Stimulated activated naive CD8-positive, alpha-beta T cell treated with anti-CD3 and anti-CD28 coated beads, Interleukin-15, Interleukin-2, amounts not matched to agents 100 ng/mL and 50 ng/mL, for 24 hours (primary cell): Measurements from ENCODE around the gene MYO7A.

Experiments
- H3K27ac Mint-ChIP-seq: one replicate; pipeline ENCODE4 v1.8.0; 2021; ENCODE audit warnings: mild to moderate bottlenecking, mixed read lengths
- H3K27me3 Mint-ChIP-seq: one replicate; pipeline ENCODE4 v1.8.0; 2021; ENCODE audit warnings: mixed read lengths
- H3K36me3 Mint-ChIP-seq: one replicate; pipeline ENCODE4 v1.8.0; 2021; ENCODE audit warnings: low read depth, mixed read lengths
- H3K4me1 Mint-ChIP-seq: one replicate; pipeline ENCODE4 v1.8.0; 2021; ENCODE audit warnings: low read depth, mixed read lengths
- H3K4me3 Mint-ChIP-seq: one replicate; pipeline ENCODE4 v1.8.0; 2021; ENCODE audit warnings: mild to moderate bottlenecking, mixed read lengths
- H3K9me3 Mint-ChIP-seq: one replicate; pipeline ENCODE4 v1.8.0; 2021; ENCODE audit warnings: mixed read lengths

Gene MYO7A

DNA sequence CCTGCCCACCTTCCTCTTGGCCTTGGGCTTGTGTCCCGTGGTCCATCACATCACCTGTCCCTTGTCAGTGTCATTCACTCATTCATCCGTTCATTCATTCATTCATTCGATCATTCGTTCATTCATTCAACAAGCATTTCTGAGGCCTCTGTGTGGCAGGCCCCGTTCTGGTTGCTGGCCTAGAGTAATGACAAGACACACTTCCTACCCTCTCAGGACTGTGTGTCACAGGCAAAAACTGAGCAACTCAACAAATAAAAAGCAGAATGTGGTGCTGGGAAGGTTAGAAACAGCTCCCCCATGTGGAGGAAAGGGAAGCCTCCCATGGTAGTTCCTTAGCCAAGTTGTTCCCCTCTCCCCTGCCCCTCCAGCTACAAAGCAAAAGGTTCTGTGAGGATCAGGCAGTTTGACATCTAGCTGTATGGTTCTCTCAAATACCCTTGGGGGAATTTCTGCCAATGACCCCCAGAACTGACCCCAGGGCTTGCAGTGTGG lies 27.0 kb upstream of the MYO7A start:
- Mint-ChIP-seq H3K36me3 (no peaks in the 10 kb centered on the region), H3K27ac (no peak overlapping the region), H3K27me3 (no peaks in the 10 kb centered on the region), H3K4me3 (no peak overlapping the region), H3K4me1 (no peaks in the 10 kb centered on the region), H3K9me3 (no peaks in the 10 kb centered on the region)

DNA sequence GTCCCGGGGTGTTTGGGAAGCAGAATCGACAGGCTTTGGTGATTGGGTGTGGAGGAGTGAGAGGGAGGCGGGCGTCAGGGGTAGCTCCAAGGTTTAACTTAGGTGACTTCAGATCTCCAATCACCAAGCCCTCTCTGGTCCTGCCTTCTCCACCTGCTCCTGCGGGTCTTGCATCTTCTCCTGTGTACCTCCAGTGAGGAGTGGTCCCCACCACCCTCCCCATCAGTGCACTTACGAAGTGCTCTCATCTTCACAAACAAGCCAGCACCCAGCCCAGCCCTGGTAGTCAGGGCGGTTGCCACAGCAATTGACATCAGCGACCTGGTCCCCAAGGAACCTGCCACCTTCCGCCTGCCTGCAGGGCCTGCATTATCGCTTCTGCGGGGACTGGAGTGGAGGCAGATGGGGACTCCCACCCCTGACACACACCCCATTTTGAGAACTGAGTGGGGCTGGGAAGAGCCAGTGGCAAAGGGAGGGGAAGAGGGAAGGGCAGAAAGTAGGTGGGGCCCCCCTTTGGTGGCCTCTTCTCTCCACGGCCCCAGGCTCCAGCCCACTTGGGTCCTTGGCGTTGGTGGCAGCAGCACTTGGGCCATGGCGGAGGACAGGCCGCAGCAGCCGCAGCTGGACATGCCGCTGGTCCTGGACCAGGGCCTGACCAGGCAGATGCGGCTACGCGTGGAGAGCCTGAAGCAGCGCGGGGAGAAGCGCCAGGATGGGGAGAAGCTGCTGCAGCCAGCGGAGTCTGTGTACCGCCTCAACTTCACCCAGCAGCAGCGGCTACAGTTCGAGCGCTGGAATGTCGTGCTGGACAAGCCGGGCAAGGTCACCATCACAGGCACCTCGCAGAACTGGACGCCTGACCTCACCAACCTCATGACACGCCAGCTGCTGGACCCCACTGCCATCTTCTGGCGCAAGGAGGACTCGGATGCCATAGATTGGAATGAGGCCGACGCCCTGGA lies 25.5 kb upstream of the MYO7A start, which contains the start of gene OMP:
Gene OMP, plus strand, starts transcription at position 595 of the 965 bp plus-strand sequence. Its CDS starts 0 bp downstream, at position 595.
- Mint-ChIP-seq H3K27ac (no peak within 1 kb of the TSS), H3K4me1 (no peaks in the 10 kb centered on the region), H3K27me3 (no peaks in the 10 kb centered on the region), H3K4me3 (no peak within 1 kb of the TSS), H3K36me3 (no peaks in the 10 kb centered on the region), H3K9me3 (no peaks in the 10 kb centered on the region)

DNA sequence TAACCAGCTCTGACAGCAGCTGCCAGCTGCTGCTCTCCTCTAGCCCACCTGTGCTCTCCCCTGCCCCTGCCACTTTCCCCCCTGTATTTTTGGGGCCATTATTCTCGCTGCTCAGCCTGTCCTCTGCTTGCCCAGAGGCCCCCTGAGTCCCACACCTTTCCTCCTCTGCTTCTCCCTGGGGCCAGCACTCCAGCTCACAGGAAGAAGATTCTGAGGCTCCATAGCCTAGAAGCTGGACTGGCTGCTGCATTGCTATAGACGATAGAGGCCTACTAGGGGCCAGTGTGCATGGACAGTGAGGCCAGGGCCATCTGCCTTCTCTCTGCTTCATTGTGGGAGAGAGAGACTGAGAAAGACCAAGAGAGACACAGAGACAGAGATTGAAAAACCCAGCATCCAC lies 24.7 kb upstream of the MYO7A start:
- Mint-ChIP-seq H3K4me1 (no peaks in the 10 kb centered on the region), H3K27me3 (no peaks in the 10 kb centered on the region), H3K27ac (no peak overlapping the region), H3K4me3 (no peak overlapping the region), H3K9me3 (no peaks in the 10 kb centered on the region), H3K36me3 (no peaks in the 10 kb centered on the region)

DNA sequence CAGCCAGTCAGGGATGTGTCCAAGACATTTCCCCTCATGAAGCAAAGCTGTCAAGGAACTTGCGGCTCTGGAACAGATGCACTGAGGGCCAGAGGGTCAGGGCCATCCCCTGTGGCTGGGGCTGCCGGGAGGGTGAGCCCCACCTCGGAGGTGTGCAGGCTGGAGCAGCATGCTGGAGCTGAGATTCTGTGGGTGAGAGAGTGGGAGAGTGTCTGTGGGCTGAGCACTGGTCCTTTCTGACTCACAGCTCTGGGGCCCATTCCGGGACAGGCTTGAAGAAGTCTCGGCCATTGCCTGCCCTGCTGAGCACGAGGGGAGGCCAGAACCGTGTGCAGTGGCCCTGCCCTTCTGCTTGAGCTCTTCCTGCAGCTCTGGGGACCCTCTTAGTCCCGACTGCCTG lies 23.3 kb upstream of the MYO7A start:
- no peak overlapping the region for H3K27ac Mint-ChIP-seq
- H3K4me1 Mint-ChIP-seq, result no peaks in the 10 kb centered on the region
- H3K36me3 Mint-ChIP-seq, result no peaks in the 10 kb centered on the region

DNA sequence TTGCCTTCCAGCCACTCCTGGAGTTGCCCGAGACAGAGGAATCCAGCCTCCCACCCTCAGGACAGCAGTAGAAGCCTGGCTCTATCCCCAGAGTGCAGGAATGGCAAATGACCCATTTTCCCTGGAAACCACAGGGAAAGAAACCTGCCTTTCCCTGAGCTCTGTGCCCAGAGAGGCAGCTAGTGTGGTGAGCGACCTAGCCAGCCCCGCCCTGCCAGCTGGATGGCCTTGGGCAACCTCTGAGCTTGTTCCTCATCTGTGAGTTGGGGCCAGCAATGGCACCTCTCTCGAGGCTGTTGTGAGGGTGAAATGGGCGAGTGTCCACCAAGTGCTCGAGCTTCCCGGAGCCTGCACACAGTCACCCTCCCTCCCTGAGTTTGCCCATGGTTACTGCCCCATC lies 21.7 kb upstream of the MYO7A start:
- no peaks in the 10 kb centered on the region for H3K9me3 Mint-ChIP-seq
- no peak overlapping the region for H3K4me3 Mint-ChIP-seq
- H3K4me1 Mint-ChIP-seq, result no peaks in the 10 kb centered on the region
- no peaks in the 10 kb centered on the region for H3K27me3 Mint-ChIP-seq
- H3K36me3 Mint-ChIP-seq, result no peaks in the 10 kb centered on the region
- no peak overlapping the region for H3K27ac Mint-ChIP-seq

More for the DNA sequence above, 23.3 kb upstream of the MYO7A start:
- no peaks in the 10 kb centered on the region for H3K9me3 Mint-ChIP-seq
- no peak overlapping the region for H3K4me3 Mint-ChIP-seq
- no peaks in the 10 kb centered on the region for H3K27me3 Mint-ChIP-seq

DNA sequence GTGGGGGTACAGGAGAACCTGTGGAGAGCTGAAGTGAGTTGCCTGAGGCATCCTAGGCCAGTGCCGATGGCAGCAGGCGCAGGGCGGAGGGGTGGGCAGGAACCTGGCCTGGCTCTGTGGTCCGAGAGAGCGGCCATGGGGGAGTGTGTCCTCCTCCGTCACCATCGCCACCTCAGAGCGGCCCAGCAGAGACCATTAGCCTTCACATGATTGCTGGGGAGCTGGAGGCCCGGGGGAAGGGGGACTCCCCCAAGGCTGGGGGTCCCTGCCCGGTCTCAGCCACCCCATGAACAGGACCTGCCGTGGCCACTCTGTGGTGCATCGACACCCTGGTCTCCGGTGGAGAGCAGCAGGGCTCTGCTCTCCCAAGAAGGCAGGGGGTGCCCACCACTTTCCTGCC lies 21.3 kb upstream of the MYO7A start:
- H3K4me1 Mint-ChIP-seq, result no peaks in the 10 kb centered on the region
- no peaks in the 10 kb centered on the region for H3K9me3 Mint-ChIP-seq
- no peak overlapping the region for H3K27ac Mint-ChIP-seq
- no peaks in the 10 kb centered on the region for H3K36me3 Mint-ChIP-seq
- H3K27me3 Mint-ChIP-seq, result no peaks in the 10 kb centered on the region
- H3K4me3 Mint-ChIP-seq, result no peak overlapping the region

DNA sequence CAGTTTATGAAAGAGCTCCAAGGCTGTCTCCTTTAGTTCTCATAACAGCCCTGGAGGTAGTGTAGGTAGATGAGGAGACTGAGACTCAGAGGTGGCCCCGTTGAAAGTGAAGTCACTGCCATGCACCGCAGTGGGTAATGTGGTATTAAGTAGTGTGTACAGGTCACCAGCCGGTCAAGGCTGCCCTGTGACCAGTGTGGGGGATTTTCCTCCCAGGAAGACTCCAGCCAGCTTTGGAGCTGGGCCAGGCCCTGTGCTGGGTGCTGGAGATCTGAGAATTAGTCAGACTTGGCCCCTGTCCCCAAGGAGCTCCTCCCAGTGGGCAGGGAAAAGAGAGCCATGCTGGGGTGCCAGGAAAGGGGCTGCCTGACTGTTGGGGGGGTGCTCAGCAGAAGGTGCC lies 20.1 kb upstream of the MYO7A start:
- Mint-ChIP-seq H3K36me3 (no peaks in the 10 kb centered on the region), H3K9me3 (no peaks in the 10 kb centered on the region), H3K4me1 (no peaks in the 10 kb centered on the region), H3K27ac (no peak overlapping the region), H3K27me3 (no peaks in the 10 kb centered on the region), H3K4me3 (no peak overlapping the region)

DNA sequence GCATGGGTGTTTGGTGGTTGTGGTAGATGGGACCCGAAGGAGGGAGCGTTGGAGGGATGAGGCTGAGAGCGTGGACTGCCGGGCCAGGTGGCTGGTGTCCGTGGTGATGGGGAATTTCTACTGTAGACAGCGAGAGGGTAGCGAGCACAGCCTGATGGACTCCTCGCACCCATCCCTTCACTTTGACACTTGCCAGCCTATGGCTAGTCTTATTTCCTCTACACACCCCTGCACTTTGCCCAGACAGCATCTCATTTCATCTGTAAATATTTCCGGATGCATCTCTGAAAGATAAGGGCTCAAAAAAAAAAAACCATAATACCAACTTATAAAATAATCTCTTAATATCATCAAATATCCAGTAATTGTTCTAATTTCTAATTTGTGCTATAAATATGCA lies 19.6 kb upstream of the MYO7A start:
- H3K27me3 Mint-ChIP-seq, result no peaks in the 10 kb centered on the region
- no peaks in the 10 kb centered on the region for H3K9me3 Mint-ChIP-seq
- no peaks in the 10 kb centered on the region for H3K36me3 Mint-ChIP-seq
- H3K27ac Mint-ChIP-seq, result no peak overlapping the region
- H3K4me1 Mint-ChIP-seq, result no peaks in the 10 kb centered on the region
- no peak overlapping the region for H3K4me3 Mint-ChIP-seq

DNA sequence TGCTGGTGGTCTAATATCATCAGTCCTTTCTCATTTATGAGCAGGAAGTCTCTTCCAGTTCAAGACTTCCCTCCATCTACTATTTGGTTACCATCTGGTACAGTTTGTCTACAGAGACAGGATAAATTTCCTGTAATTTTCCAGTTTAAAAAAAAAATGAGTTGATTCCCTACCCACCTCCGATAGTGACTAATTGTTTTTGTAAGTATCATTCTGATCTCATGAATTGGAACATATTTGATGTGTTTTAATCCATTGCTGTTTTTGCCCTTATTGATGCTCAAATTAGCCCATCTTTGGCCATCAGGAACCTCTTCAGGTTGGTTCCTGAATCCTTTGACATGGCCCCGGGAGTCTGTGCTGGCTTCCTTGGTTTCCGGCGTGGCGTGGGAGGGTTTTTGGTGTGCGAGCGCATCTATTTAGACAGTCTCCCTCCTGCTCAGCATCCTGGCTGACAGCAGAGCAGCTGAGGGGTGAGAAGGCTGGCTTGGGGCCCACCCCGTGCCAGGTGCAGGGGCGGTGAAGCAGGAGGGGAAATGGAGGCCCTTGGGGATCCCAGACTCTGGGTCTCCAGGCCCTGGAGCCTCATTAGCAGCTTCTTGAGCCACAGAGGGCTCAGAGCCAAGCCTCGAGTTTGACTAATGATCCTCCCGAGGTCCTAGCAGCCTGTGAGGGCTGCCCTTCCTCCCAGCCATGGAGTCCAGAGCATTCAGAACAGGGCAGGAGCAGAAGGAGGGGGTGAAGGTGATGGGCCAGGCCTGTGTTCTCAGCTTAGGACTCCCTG lies 18.6 kb upstream of the MYO7A start:
- no peaks in the 10 kb centered on the region for H3K9me3 Mint-ChIP-seq
- no peak overlapping the region for H3K4me3 Mint-ChIP-seq
- H3K4me1 Mint-ChIP-seq, result no peaks in the 10 kb centered on the region
- H3K27ac Mint-ChIP-seq, result no peak overlapping the region
- no peaks in the 10 kb centered on the region for H3K36me3 Mint-ChIP-seq
- H3K27me3 Mint-ChIP-seq, result no peaks in the 10 kb centered on the region

DNA sequence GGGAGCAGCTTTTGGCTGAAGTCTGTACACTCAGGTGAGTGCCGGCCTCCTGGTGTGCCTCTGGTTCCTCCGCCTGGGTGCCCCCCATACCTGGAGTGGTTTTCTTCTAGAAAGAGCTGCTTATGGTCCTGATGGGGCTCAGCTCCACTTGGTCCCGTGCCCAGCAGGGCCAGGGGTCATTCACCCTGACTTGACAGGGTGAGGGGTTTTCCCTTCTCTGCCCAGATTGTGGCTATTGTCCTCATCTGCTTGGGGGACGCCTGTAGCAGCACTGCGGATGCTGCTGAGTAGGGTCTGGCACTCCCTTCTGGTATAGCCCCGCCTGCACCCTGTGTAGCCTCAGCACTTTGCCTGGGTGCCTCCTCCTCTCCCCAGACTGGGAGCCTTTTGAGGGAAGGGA lies 17.2 kb upstream of the MYO7A start:
- no peak overlapping the region for H3K4me3 Mint-ChIP-seq

DNA sequence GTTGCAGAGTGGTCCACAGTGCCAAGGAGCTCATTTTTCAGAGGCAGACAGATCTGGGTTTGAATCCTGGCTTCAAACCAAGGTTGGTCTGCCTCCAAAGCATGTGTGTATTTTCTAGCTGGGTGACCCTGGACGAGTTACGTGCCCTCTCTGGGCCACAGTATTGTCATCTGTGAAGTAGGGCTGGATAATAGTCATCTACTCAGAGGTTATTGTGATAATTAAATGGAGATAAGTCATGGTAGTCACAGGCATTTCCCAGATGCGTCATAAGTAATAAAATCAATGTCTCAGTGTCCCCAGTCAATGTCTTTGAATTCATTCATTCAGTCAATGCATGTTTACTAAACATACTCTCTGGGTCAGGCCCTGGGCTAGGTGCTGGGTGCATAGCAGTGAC lies 16.8 kb upstream of the MYO7A start:
- Mint-ChIP-seq H3K9me3 (no peaks in the 10 kb centered on the region), H3K27me3 (no peaks in the 10 kb centered on the region), H3K36me3 (no peaks in the 10 kb centered on the region), H3K4me3 (no peak overlapping the region), H3K27ac (no peak overlapping the region), H3K4me1 (no peaks in the 10 kb centered on the region)

More for the DNA sequence above, 17.2 kb upstream of the MYO7A start:
- H3K27ac Mint-ChIP-seq, result no peak overlapping the region
- H3K27me3 Mint-ChIP-seq, result no peaks in the 10 kb centered on the region
- H3K4me1 Mint-ChIP-seq, result no peaks in the 10 kb centered on the region
- no peaks in the 10 kb centered on the region for H3K36me3 Mint-ChIP-seq
- no peaks in the 10 kb centered on the region for H3K9me3 Mint-ChIP-seq

DNA sequence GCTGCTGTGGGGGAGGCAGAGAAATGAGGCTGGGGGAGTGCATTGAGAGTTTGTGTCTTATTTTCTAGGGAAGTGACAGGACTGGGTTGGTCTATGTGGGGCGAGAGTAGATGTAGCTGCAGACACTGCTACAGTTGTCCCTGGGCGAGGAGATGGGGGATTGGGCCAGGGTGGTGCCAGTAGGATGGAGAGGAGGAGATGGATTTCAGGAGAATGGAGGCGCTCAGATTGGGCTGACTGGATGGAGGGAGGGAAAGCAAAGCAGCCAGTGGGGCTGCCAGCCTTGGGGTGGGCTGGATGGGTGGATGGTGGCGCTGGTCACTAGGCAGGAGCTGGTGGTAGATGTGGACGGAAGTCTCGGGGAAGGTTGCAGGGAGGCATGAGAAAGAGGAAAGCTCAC lies 16.1 kb upstream of the MYO7A start:
- Mint-ChIP-seq H3K36me3 (no peaks in the 10 kb centered on the region), H3K9me3 (no peaks in the 10 kb centered on the region), H3K27ac (no peak overlapping the region), H3K4me1 (no peaks in the 10 kb centered on the region), H3K27me3 (no peaks in the 10 kb centered on the region), H3K4me3 (no peak overlapping the region)

DNA sequence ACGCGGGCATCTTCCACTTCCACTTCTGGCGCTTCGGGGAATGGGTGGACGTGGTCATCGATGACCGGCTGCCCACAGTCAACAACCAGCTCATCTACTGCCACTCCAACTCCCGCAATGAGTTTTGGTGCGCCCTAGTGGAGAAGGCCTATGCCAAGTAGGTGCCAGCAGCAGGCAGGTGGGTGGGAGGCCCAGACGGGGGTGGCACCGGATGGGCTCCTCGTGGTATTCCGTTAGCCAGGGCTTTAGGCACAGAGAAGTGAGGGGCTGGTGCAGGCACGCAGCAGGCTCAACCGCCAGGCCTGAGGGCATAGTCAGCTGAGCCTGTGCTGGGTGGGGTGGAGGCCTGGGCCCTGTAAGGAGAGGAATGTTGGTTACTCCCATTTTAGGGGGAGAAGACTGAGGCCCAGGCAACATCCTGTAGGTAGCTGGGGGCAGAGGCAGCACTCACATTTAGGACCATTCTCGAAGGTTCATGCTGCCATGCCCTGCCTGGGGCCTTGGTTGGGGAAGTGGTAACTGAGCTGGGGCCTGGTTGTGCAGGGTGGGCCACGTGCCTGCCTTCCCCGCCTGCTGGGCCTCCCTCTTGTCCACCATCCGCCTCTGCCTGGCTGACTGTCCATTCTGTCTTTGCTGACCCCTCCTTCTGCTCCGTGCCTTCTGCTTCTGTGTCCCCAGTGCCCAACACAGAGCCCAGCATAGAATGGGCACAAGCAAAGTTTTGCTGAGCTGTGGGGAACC lies 15.2 kb upstream of the MYO7A start:
- no peak overlapping the region for H3K4me3 Mint-ChIP-seq
- H3K9me3 Mint-ChIP-seq, result no peaks in the 10 kb centered on the region
- no peaks in the 10 kb centered on the region for H3K4me1 Mint-ChIP-seq
- no peak overlapping the region for H3K27ac Mint-ChIP-seq
- H3K36me3 Mint-ChIP-seq, result no peaks in the 10 kb centered on the region
- H3K27me3 Mint-ChIP-seq, result no peaks in the 10 kb centered on the region

DNA sequence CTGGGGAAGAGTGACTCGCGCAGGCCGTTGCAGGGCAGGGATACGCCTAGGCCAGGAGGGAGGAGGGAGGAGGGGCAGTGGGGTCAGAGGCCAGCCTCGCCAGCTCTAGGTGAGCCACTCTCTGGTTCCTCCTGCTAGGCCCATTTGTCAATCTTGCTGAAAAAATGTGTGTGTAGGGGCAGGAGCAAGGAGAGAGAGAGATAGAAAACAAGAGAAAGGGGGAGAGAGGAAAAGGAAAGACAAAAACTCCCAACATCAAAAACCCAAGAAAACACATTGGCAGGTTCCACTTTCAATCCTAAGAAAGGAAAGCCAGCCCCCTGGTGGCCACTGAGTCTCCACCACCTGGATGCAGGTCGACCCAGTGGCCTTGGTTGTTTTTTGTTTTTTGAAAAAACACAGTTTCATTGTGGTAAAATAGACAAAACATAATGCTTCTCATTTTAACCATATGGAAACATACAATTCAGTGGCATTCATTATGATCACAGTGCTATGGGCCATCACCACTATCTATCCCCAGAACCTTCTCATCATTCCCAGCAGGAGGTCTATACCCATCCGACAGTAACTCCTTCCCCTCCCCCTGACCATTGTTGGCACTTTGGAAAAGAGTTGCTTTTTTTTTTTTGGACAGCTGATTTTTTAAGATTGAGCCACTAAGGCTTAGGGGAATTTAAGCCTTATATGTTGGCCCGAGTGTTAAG lies 14.5 kb upstream of the MYO7A start:
- Mint-ChIP-seq H3K27ac (no peak overlapping the region), H3K9me3 (no peaks in the 10 kb centered on the region), H3K27me3 (no peaks in the 10 kb centered on the region), H3K4me1 (no peaks in the 10 kb centered on the region), H3K36me3 (no peaks in the 10 kb centered on the region), H3K4me3 (no peak overlapping the region)
